ENCODE results near the gene CAND2. TPM values are rescaled to one million over a fixed set of nuclear protein-coding genes. Genes with fewer than 3 reads are reported as not detected.

CAND2 gene
- total RNA-seq, 1 donor from 2014 or later, result 2.6 TPM

- DNase-seq (ENCODE audit: extremely low read depth, low read depth, low spot score), result no peak
Measured at GRCh38 chr3:12882336-12883310, 86.1 kb downstream of the CAND2 start.

- DNase-seq (ENCODE audit: extremely low read depth, low read depth, low spot score), result no peak
Measured at GRCh38 chr3:12884186-12884680, 87.8 kb downstream of the CAND2 start.

Other genes with a start within 250 kb of the CAND2 start
- gene MKRN2, start 239.6 kb upstream of the CAND2 start, total RNA-seq, result 35.6 and 38.7 TPM in 2 replicates
- gene RAF1, start 132.6 kb upstream of the CAND2 start, total RNA-seq, result 55.7 and 72.3 TPM in 2 replicates
- not detected in 2 replicates for gene TMEM40, start 37.4 kb upstream of the CAND2 start, total RNA-seq
- gene RPL32, start 44.9 kb downstream of the CAND2 start, total RNA-seq, result 1,083 and 1,357 TPM in 2 replicates

All from glomerular endothelial cell (primary cell).